Left renal cortex interstitium (tissue), 4 donors: ENCODE measurements around the gene DEGS2. TPM values are rescaled to one million over a fixed set of nuclear protein-coding genes. Genes with fewer than 3 reads are reported as not detected.

Experiments
- DNase-seq, 4 donors: peaks; one replicate each; pipeline ENCODE4 v3.0.0-alpha.2; 2013; ENCODE audit warnings: low read depth in 4 of 4, low spot score in 2 of 4, missing footprints in 1 of 4
- polyA plus RNA-seq, 4 donors: library from polyadenylated mRNA; unstranded; fragments of 120-200 nt; gene quantifications; one replicate each; pipeline ENCODE4 v1.2.1, GENCODE V29; 2013; ENCODE audit not compliant: insufficient read length in 4 of 4

DEGS2 gene
- polyA plus RNA-seq, 4 donors: 8.1 to 18.2 (median 11.1) TPM

DNA sequence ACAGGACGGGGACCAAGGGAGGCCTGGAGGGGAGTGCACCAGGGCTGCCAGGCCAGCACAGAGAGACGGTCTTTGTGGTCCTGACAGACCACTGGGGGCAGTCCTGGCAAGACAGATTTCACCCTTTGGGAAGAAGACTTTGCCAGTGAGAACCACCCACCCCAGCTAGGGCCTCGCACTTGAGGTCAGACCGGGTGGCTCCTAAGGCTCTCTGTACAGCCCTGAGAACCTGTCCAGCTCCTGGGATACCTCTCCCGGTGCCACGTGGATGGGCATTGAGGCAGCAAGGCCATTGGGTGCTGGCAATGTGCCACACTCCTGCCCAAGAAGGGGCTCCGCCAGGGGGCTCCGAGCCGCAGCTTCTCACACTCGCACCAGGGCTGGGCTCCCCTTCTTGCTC is 42.4 kb downstream of the DEGS2 start:
- DNase-seq: no peak

DNA sequence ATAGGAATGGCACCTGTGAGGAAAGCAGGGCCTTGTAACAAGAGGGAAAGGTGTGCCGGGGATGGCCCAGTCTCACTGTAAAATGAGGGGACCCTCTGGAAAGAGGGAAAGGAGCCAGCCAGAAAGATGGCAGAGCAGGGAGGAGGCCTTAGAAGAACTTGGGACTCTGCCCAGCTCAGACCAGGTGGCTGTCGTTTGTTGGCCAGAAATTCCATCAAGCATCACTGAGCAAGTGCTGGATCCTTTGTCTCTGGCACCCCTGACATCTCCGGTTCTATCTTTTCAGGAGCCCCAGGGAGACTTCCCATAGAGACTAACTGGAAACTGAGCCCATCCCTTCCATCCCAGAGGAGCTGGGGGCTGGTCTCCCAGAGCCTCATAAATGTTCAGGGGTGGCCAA is 43.3 kb downstream of the DEGS2 start:
- no peak for DNase-seq

GRCh38 chr14:100115726-100116125 is 43.7 kb downstream of the DEGS2 start:
- no peak for DNase-seq

- DNase-seq: no peak
These were observed 44.2 kb downstream of the DEGS2 start for GRCh38 chr14:100115236-100115635.

DNA sequence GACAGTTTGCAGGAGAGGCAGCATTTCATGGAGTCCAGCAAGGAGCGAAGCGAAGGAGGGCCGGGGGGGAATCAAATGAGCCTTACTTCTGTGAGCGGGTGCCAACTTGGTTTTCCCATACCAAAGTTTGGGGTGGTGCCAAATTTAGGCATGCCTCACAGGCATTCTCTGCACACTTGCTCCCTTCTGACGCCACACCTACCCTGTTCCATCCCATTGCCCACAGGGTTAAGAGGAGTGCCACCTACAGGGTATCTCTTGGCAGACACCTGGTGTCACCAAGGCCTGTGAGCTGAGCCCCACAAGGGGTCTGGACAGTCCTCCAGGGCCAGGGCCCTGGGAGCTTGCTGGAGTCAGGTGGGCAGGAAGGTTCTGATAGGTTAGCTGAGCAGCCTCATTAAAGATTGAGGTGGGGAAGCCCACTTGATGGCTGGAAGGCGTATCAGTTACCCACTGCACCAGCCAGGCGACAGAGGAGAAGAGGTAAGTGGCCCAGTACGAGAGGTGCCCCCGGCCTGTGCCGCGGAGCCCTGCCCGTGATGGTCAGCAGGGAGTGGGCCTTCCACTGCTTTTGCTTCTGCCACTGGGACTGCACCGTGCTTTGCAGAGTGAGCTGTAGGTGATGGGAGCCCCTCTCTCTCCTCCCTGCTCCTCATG is 45.2 kb downstream of the DEGS2 start:
- no peak for DNase-seq

DNA sequence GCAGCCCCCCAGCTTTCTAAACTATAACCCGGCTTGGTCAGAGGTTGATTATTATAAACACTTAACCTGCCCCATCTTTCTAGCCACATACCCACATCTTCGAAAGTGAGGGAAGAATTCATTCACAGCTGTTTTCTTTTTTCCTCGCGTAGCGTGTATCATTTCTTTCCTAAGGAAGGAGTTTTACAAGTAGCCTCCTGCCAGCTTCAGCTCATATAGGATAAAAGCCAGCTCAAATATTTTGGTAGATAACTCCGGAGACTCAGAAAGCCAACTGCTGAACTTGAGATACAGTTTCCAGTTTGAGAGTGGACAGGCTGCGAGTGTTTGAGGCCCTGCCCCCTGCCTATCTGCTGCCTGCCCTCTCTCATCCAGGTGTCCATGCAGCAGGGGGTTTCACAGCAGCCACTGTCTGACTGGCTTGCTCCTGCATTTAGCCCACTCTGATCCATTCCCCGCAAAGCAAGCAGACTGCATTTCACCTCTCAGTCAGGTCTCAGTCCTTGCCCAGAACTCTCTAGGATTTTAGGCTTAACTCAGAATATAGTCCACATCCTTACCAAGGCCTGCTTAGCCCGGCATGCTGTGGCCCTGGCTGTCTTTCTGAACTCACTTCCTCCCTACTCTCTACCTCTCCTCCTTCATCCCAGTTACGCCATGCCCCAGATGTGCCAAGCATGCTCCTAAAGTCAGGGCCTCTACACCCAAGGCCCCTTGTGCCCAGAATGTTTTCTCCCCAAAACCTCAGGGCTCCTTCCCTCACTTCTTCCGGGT is 47.3 kb downstream of the DEGS2 start:
- DNase-seq: no peak

DNA sequence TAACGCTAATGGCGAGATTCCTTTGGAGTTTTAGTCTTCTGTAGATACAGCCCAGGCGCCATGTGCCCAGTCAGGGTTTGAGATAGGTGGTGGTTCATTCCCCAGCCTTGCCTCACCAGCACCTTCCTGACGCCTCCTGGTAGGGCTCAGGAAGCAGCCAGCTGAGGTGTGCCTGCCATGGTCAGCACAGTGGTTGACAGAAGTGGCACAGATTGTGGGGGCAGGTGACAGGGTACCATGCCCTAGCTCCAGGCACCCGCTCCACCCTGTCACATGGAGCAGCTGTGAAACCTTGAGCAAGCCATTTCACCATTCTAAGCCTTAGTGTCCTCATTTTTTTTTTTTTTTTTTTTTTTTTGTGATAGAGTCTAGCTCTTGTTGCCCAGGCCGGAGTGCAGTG is 48.6 kb downstream of the DEGS2 start:
- no peak for DNase-seq

DNA sequence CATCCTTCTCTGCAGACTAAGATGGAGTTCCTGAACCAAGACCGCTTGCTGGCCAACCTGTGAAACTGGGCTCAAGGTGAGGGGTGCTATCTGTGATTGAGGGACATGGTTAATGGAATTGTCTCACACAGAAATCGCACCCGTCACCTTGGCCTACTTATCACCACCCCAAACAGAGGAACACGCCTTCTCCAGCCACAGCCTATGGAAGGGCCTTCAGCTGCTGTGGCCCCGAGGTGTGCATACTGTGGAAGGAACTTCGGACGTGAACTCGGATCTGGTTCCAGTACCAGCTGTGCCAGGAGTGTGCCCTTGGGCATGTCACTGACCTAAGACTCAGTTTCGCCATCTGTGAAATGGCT is 49.9 kb downstream of the DEGS2 start:
- no peak for DNase-seq

- no peak for DNase-seq
These were observed 50.4 kb downstream of the DEGS2 start for GRCh38 chr14:100108840-100109593.

GRCh38 chr14:100108042-100108825 is 51.2 kb downstream of the DEGS2 start:
- DNase-seq: peak; percentile 19 to 63 (median 50)

GRCh38 chr14:100107236-100107635 is 52.2 kb downstream of the DEGS2 start:
- no peak for DNase-seq

- DNase-seq: no peak
These were observed 53.0 kb downstream of the DEGS2 start for GRCh38 chr14:100106250-100107112.

GRCh38 chr14:100105357-100106169 is 53.9 kb downstream of the DEGS2 start:
- no peak for DNase-seq

DNA sequence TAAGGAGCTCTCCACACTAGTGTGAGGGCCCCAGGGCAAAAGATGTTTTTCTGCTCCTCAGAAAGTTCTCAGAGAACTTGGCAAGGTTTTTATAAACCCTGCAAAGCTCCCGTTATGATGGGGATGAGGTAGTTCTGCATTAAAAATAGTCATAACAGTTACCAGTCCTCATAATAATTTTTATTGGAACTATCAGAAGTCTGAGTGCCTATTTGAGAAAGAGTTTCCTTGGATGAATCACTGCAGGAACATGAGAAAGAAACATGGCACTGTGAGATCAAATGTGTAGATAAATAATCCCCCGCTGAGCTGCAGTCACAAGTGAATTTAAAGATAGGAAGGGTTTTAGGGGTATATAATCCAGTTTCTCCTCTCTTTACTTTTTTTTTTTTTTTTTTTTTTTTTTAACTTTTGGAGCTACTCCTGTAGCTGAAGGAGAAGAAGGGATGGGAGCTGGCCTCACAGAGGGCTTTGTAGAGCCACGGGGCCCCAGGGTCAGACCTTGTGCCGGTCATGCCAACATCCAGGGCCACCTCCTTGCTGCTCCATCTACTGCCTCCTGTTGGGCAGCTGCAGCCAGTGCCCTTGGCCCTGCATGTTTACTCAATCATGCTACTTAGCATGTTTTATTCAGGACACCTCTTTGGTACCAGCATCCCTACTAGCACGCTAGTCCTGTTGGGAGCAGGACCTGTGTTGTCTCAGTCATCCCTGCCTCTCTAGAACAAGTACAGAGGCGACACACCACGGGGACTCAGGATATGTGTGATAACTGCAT is 54.7 kb downstream of the DEGS2 start:
- DNase-seq: no peak

DNA sequence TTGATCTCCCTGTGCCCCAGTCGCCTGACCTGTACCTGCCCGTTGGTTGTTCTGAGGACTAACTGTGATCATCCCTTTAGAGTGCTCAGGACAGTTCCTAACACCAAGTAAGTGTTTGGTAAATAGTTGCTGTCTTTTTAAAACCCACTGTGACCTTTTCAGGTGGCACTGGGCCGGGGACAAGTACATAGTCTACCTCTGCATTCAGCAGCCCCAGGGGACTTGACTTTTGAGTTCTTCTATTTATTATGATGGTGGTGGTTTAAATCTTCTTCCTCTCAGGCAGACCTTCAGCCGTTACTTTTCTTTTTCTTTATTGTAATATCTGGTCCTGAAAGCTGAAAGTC is 55.5 kb downstream of the DEGS2 start:
- DNase-seq: no peak

DNA sequence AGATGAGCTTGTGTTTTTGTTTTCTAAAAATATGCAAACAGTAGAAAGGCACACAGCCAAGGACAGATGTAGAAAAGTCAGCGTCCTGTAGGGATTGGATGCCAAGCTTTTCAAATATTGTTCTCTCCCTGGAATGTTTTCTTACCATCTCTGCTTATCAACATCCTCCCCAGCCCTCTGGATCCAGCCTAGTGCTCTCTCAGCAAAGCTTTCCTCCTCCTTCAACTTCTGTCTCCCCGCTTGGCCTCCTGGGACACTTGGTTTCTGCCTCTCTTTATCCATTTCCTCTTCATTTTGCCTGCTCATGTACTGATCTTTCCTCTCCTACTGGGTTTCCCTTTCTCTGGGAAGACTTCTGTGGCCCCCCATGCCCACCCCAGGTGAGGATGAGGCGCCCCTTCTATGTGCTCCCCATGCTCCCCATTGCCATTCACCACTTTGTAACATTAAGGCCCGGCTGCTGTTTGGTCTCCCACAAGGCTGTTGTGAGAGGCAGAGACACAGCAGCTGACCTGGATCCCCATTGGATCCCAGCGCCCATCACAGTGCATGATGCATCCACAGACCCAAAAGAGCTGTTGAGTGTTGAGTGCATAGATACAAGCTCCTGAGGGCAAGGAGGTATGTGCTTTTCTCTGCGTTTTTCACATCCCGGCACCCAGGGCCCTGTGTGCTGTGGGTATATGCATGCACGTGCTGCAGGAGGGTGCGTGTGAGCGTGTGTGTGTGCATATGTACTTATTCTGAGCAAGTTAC is 56.0 kb downstream of the DEGS2 start:
- DNase-seq: no peak

- DNase-seq: no peak
These were observed 57.2 kb downstream of the DEGS2 start for GRCh38 chr14:100102156-100102785.
